ENCODE data around the gene RFTN1. TPM values are rescaled to one million over a fixed set of nuclear protein-coding genes. Genes with fewer than 3 reads are reported as not detected.
A peak's percentile ranks its signal among the peaks of the same experiment; 100 is the strongest.

The RFTN1 gene
- total and polyA plus RNA-seq, 2 donors (not counting 3 experiments of a cell fraction or from before 2014, with no cell fraction given) = 40.3 to 43.3 TPM

- no TSS peak for BruUV-seq (replicated peaks)
- Histone ChIP-seq H3K27me3 (ENCODE audit: control insufficient read depth in 2 of 2, insufficient read depth in 2 of 2, low read length in 2 of 2) (no peaks in the 10 kb centered on the region), H3K36me3 (ENCODE audit: control insufficient read depth in 2 of 2, extremely low read depth in 1 of 2, insufficient read depth in 2 of 2, low read length in 2 of 2) (peaks cover 0 to 5% of the 10 kb centered on the region in 2 experiments), H3K79me2 (ENCODE audit: control insufficient read depth, insufficient read depth, low read length) (no peaks in the 10 kb centered on the region), H2AFZ (ENCODE audit: low read depth, low read length) (no peak overlapping the region), H3K9me1 (replicated peaks; ENCODE audit: control insufficient read depth, extremely low read depth, insufficient read depth, low read length) (no peaks in the 10 kb centered on the region), H3K4me1 (ENCODE audit: control insufficient read depth, extremely low read depth, insufficient read depth, low read length) (peaks cover 8% of the 10 kb centered on the region), H3K4me3 (replicated peaks in 1 of 3; ENCODE audit: insufficient read depth in 1 of 3, low read depth in 1 of 3, low read length in 3 of 3) (no peak overlapping the region), H3K4me2 (ENCODE audit: insufficient read depth, low read length) (no peak overlapping the region), H3K9ac (replicated peaks; ENCODE audit: extremely low read depth, insufficient read depth, low read length) (no peak overlapping the region), H3K27ac (ENCODE audit: insufficient read depth, low read depth, low read length) (no peak overlapping the region), H4K20me1 (replicated peaks; ENCODE audit: control insufficient read depth, extremely low read depth, insufficient read depth, low read length) (no peaks in the 10 kb centered on the region), H3K9me3 (replicated peaks; ENCODE audit: control insufficient read depth, insufficient read depth, low read length) (no peaks in the 10 kb centered on the region)
- intact Hi-C loops (cut with micrococcal nuclease) (no loop called here), dilution Hi-C loops (cut with MboI; ENCODE audit: extremely low pct_ligation_motif_present, low sequenced_read_pairs) (no loop called here)
- no peak for TF ChIP-seq POLR2AphosphoS5 (IDR thresholded peaks at IDR 0.05; ENCODE audit: insufficient read depth, low read depth, low read length)
- no peak for TF ChIP-seq FOS (IDR thresholded peaks at IDR 0.05; ENCODE audit: borderline replicate concordance, insufficient read depth, low read length)
- TF ChIP-seq GATA2 (IDR thresholded peaks at IDR 0.05; ENCODE audit: insufficient read depth, insufficient read length, low read depth, low read length) = no peak
- no peak for DNase-seq (ENCODE audit: low read depth, low spot score)
- ChIA-PET CTCF (no interaction called here), POLR2A (no interaction called here)
- FAIRE-seq = no peak
Observed at GRCh38 chr3:16352428-16352827, 161.1 kb downstream of the RFTN1 start.

DNA sequence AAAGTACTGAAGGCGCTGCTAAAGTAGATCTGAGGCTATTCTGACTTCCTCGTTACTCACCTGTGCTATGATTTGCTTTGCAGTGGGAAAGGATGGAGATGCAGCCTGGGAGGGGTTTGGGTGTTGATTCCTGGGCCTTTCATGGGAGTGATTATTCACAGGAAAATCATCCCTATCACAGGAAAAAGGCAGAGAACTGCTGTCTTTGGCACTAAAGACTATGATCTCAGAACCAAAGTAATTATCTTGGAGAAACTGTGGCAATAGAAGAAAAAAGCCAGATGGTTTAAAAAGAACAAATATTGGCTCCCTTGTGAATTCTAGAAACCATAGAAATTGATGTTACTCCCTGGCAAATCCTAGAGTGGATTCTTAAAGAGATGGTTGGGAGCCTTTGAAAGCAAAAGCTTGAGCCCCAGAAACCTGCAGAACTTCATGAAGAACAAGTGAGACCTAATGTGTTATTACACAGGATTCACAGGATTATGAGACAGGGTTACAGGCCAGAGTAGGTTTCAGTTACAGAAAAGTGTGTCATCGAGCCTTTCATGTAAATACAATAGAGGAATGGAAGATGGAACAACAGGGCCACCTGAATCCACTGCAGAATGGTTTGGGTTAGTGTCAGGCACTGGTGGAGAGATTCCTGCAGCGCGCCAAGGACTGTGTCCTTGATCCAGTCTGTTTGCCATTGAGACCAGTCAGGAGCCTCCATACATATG, 162.7 kb downstream of the RFTN1 start:
- Histone ChIP-seq H3K4me2 (ENCODE audit: insufficient read depth, low read length) (no peak overlapping the region), H3K4me1 (ENCODE audit: control insufficient read depth, extremely low read depth, insufficient read depth, low read length) (peaks cover 8% of the 10 kb centered on the region), H4K20me1 (replicated peaks; ENCODE audit: control insufficient read depth, extremely low read depth, insufficient read depth, low read length) (no peaks in the 10 kb centered on the region), H3K27me3 (ENCODE audit: control insufficient read depth in 2 of 2, insufficient read depth in 2 of 2, low read length in 2 of 2) (no peaks in the 10 kb centered on the region), H3K27ac (ENCODE audit: insufficient read depth, low read depth, low read length) (no peak overlapping the region), H3K4me3 (replicated peaks in 1 of 3; ENCODE audit: insufficient read depth in 1 of 3, low read depth in 1 of 3, low read length in 3 of 3) (no peak overlapping the region), H2AFZ (ENCODE audit: low read depth, low read length) (no peak overlapping the region), H3K79me2 (ENCODE audit: control insufficient read depth, insufficient read depth, low read length) (no peaks in the 10 kb centered on the region), H3K9me3 (replicated peaks; ENCODE audit: control insufficient read depth, insufficient read depth, low read length) (no peaks in the 10 kb centered on the region), H3K36me3 (ENCODE audit: control insufficient read depth in 2 of 2, extremely low read depth in 1 of 2, insufficient read depth in 2 of 2, low read length in 2 of 2) (peaks cover 0 to 5% of the 10 kb centered on the region in 2 experiments), H3K9me1 (replicated peaks; ENCODE audit: control insufficient read depth, extremely low read depth, insufficient read depth, low read length) (no peaks in the 10 kb centered on the region), H3K9ac (replicated peaks; ENCODE audit: extremely low read depth, insufficient read depth, low read length) (no peak overlapping the region)
- no TSS peak for BruUV-seq (replicated peaks)
- dilution Hi-C loops (cut with MboI; ENCODE audit: extremely low pct_ligation_motif_present, low sequenced_read_pairs) = no loop called here
- intact Hi-C loops (cut with micrococcal nuclease) = no loop called here
- CTCF ChIA-PET = interaction anchor here (1.6 kb wide), 1 partner anchor 61 kb away, joined by 3 read pairs; no protein-coding TSS in a partner anchor
- DNase-seq (ENCODE audit: low read depth, low spot score) = no peak
- TF ChIP-seq POLR2A (IDR thresholded peaks at IDR 0.05; ENCODE audit: low read depth, low read length) = no peak
- TF ChIP-seq POLR2AphosphoS5 (IDR thresholded peaks at IDR 0.05; ENCODE audit: insufficient read depth, low read depth, low read length) = no peak
- TF ChIP-seq MAX (IDR thresholded peaks at IDR 0.05; ENCODE audit: insufficient read depth, insufficient read length) = no peak
- TF ChIP-seq FOS (IDR thresholded peaks at IDR 0.05; ENCODE audit: borderline replicate concordance, insufficient read depth, low read length) = no peak
- TF ChIP-seq GATA2 (IDR thresholded peaks at IDR 0.05; ENCODE audit: insufficient read depth, insufficient read length, low read depth, low read length) = no peak
- no peak for TF ChIP-seq JUN (IDR thresholded peaks at IDR 0.05; ENCODE audit: borderline replicate concordance, insufficient read depth, insufficient read length, low read depth)
- TF ChIP-seq, protein P1, sequence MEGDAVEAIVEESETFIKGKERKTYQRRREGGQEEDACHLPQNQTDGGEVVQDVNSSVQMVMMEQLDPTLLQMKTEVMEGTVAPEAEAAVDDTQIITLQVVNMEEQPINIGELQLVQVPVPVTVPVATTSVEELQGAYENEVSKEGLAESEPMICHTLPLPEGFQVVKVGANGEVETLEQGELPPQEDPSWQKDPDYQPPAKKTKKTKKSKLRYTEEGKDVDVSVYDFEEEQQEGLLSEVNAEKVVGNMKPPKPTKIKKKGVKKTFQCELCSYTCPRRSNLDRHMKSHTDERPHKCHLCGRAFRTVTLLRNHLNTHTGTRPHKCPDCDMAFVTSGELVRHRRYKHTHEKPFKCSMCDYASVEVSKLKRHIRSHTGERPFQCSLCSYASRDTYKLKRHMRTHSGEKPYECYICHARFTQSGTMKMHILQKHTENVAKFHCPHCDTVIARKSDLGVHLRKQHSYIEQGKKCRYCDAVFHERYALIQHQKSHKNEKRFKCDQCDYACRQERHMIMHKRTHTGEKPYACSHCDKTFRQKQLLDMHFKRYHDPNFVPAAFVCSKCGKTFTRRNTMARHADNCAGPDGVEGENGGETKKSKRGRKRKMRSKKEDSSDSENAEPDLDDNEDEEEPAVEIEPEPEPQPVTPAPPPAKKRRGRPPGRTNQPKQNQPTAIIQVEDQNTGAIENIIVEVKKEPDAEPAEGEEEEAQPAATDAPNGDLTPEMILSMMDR (IDR thresholded peaks at IDR 0.05; ENCODE audit: extremely low read depth in 1 of 2, insufficient read depth in 1 of 2, low read depth in 1 of 2, low read length in 2 of 2) = no peak
- TF ChIP-seq MYC (IDR thresholded peaks at IDR 0.05; ENCODE audit: low read depth, low read length) = no peak
- TF ChIP-seq EZH2 (IDR thresholded peaks at IDR 0.05; ENCODE audit: borderline replicate concordance, low read depth, low read length, severe bottlenecking) = no peak
- POLR2A ChIA-PET = no interaction called here
- FAIRE-seq = peak; percentile 62
